ENCODE results near the gene KYAT1. TPM values are rescaled to one million over a fixed set of nuclear protein-coding genes. Genes with fewer than 3 reads are reported as not detected.

Gene KYAT1
- total and polyA plus RNA-seq, 2 of the 13 experiments (the other 11 are each of a cell fraction or from before 2014, with no cell fraction given), result 9.2 to 46.5 TPM

- TF ChIP-seq ZBTB39 (CRISPR knock-in tag; IDR thresholded peaks at IDR 0.05) (no peak), ZNF740 (CRISPR knock-in tag; IDR thresholded peaks at IDR 0.05) (no peak), LRRFIP1 (CRISPR knock-in tag; conservative IDR thresholded peaks at IDR 0.05) (no peak), ZBTB7B (CRISPR knock-in tag; IDR thresholded peaks at IDR 0.05) (peak; percentile 43; the same call in 1 of the 2 replicates), ZBTB33 (CRISPR knock-in tag; IDR thresholded peaks at IDR 0.05) (peak; percentile 99), ZFP62 (CRISPR knock-in tag; IDR thresholded peaks at IDR 0.05) (no peak), ARID5B (CRISPR knock-in tag; IDR thresholded peaks at IDR 0.05) (peak; percentile 47; the same call in 1 of the 2 replicates), SALL1 (CRISPR knock-in tag; IDR thresholded peaks at IDR 0.05) (peak; percentile 46; the same call in 1 of the 2 replicates), CREM (IDR thresholded peaks at IDR 0.05) (no peak), CREM (CRISPR knock-in tag; IDR thresholded peaks at IDR 0.05) (no peak), RBM39 (IDR thresholded peaks at IDR 0.05; ENCODE audit: low read depth, low read length, poor library complexity, severe bottlenecking) (no peak), ZNF580 (CRISPR knock-in tag; IDR thresholded peaks at IDR 0.05; ENCODE audit: borderline replicate concordance, low read depth) (peak; percentile 55; the same call in 1 of the 2 replicates), TFE3 (CRISPR knock-in tag; IDR thresholded peaks at IDR 0.05) (peak; percentile 50; the same call in 1 of the 2 replicates), ZC3H4 (CRISPR knock-in tag; IDR thresholded peaks at IDR 0.05; ENCODE audit: borderline replicate concordance) (no peak), RNF2 (conservative IDR thresholded peaks at IDR 0.05; ENCODE audit: low read depth) (no peak), FOSL2 (CRISPR knock-in tag; IDR thresholded peaks at IDR 0.05) (peak; percentile 74), ATAD3A (CRISPR knock-in tag; IDR thresholded peaks at IDR 0.05) (no peak)
Measured at GRCh38 chr9:128911529-128912035, 29.8 kb upstream of the KYAT1 start (continued).
